DND-41 (cell line): ENCODE data around the gene GBX1.

Experiments used
- EZH2 ChIP-seq: IDR thresholded peaks from 3 replicates; pipeline ENCODE4 v1.6.1; 2012; ENCODE audit warnings: borderline replicate concordance, low read depth, mild to moderate bottlenecking, moderate library complexity, low read length, inconsistent platforms; ENCODE audit not compliant: severe bottlenecking
- TF ChIP-seq, protein P1 (sequence below): IDR thresholded peaks from 2 replicates; pipeline ENCODE4 v1.5.1; 2012; ENCODE audit warnings: borderline replicate concordance, low read length, moderate library complexity, mild to moderate bottlenecking; ENCODE audit not compliant: poor library complexity, severe bottlenecking; ENCODE audit errors: extremely low read depth

DNA sequence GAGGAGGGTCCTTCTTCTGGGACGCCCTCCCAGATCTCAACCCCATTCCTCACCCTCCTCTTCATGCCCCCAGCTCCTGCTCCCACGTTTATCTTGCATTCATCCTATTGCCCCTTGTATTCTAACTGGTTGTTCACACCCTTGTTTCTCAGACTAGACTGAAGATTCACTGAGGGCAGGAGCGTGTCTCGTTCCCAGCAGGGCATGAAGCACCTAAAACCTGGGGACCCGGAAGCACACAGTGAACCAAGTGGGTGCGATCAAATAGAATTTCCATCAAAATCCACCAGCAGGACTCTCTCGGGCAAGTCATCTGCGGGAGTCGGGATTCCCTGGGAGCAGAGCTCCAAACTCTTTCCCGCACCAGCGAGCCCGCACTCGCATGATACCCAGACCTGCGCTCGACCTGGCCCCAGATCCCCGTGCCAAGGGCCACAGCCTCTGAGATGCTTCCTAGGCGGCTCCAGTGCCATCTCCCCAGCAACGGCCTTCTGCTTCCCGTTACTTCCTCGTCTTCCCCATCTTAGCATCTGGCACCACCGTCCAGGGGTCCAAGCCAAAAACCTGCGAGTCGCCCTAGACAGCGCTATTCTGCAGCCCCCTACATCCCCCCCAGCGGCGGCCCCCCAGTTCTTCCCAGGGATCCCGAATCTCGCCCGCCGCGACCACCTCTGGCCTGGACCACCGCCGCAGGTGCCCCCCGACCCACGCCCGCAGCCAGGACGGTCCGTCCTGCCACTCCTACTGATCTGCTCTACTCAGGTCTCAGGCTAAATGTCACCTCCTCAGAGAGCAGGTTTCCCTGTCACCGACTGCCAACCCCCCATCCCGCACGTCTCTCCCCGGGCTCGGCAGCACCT lies 6.1 kb upstream of the GBX1 start:
- TF ChIP-seq, protein P1, sequence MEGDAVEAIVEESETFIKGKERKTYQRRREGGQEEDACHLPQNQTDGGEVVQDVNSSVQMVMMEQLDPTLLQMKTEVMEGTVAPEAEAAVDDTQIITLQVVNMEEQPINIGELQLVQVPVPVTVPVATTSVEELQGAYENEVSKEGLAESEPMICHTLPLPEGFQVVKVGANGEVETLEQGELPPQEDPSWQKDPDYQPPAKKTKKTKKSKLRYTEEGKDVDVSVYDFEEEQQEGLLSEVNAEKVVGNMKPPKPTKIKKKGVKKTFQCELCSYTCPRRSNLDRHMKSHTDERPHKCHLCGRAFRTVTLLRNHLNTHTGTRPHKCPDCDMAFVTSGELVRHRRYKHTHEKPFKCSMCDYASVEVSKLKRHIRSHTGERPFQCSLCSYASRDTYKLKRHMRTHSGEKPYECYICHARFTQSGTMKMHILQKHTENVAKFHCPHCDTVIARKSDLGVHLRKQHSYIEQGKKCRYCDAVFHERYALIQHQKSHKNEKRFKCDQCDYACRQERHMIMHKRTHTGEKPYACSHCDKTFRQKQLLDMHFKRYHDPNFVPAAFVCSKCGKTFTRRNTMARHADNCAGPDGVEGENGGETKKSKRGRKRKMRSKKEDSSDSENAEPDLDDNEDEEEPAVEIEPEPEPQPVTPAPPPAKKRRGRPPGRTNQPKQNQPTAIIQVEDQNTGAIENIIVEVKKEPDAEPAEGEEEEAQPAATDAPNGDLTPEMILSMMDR: no peak
- TF ChIP-seq EZH2: no peak
